A673 (cell line): ENCODE results near the gene MAP1S. TPM values are rescaled to one million over a fixed set of nuclear protein-coding genes. Genes with fewer than 3 reads are reported as not detected.

Source experiments
- BruUV-seq: library from RNA; stranded (reverse); fragments of 400-500 nt; replicated peaks from 2 replicates; lab custom pipeline; 2021; lab: Mats Ljungman, UMichigan
- CTCF ChIA-PET: fragments of 300-600 bp; sonication (Branson Sonifier 250); formaldehyde crosslinking; loops from one replicate; lab custom pipeline; 2022; ENCODE audit warnings: antibody characterized with exemption; lab: Charles Lee
- POLR2A ChIA-PET: fragments of 300-600 bp; sonication (Branson Sonifier 250); formaldehyde crosslinking; loops from one replicate; lab custom pipeline; 2022; ENCODE audit warnings: antibody characterized with exemption; ENCODE audit not compliant: low non-redundant PET; lab: Charles Lee
- DNase-seq: peaks from one replicate; pipeline ENCODE4 v3.0.0-alpha.2; 2015; ENCODE audit warnings: low spot score
- H3K27ac ChIP-seq: fragments of 200-600 bp; sonication (generic); 2 replicates; pipeline ENCODE4 v1.5.1; 2016; ENCODE audit warnings: mixed run types, low read depth, mild to moderate bottlenecking, mixed read lengths, antibody characterized with exemption, low read length; ENCODE audit not compliant: poor library complexity, severe bottlenecking
- H3K27me3 ChIP-seq: fragments of 200-600 bp; sonication (generic); replicated peaks from 2 replicates; pipeline ENCODE4 v1.6.1; 2017; ENCODE audit warnings: mixed run types, low read depth, mild to moderate bottlenecking, mixed read lengths, antibody characterized with exemption, low read length; ENCODE audit not compliant: insufficient read depth, poor library complexity
- H3K36me3 ChIP-seq: fragments of 200-600 bp; sonication (generic); 2 replicates; pipeline ENCODE4 v1.6.1; 2016; ENCODE audit warnings: mixed run types, mild to moderate bottlenecking, mixed read lengths, antibody characterized with exemption, low read length; ENCODE audit not compliant: insufficient read depth, poor library complexity, severe bottlenecking
- H3K4me1 ChIP-seq: fragments of 200-600 bp; sonication (generic); 2 replicates; pipeline ENCODE4 v1.6.1; 2017; ENCODE audit warnings: mixed run types, mild to moderate bottlenecking, mixed read lengths, antibody characterized with exemption, low read length; ENCODE audit not compliant: insufficient read depth, poor library complexity, severe bottlenecking
- H3K4me3 ChIP-seq: fragments of 200-600 bp; sonication (generic); 2 replicates; pipeline ENCODE4 v1.5.1; 2016; ENCODE audit warnings: low read depth, mixed run types, mild to moderate bottlenecking, mixed read lengths, low read length; ENCODE audit not compliant: poor library complexity, severe bottlenecking
- H3K9me3 ChIP-seq: fragments of 200-600 bp; sonication (generic); 2 replicates; pipeline ENCODE4 v1.6.1; 2016; ENCODE audit warnings: mixed run types, low read depth, mild to moderate bottlenecking, mixed read lengths, antibody characterized with exemption, low read length; ENCODE audit not compliant: poor library complexity, severe bottlenecking
- EZH2 ChIP-seq: fragments of 200-600 bp; sonication (generic); IDR thresholded peaks from 2 replicates; pipeline ENCODE4 v1.6.1; 2017; ENCODE audit warnings: borderline replicate concordance, low read depth, mild to moderate bottlenecking, mixed read lengths, antibody characterized with exemption, low read length; ENCODE audit not compliant: poor library complexity, severe bottlenecking
- intact Hi-C: fragments of 100-400 bp; cut with micrococcal nuclease; formaldehyde crosslinking; loops from one replicate; pipeline ENCODE4 v1.10.0; 2022; ENCODE audit not compliant: unreplicated experiment
- total RNA-seq: library from RNA; stranded (reverse); gene quantifications from 2 replicates; pipeline ENCODE4 v1.2.3, GENCODE V29; 2021
- TF ChIP-seq, protein P1 (sequence below): fragments of 300-800, 200-600 bp; sonication (generic); conservative IDR thresholded peaks from 2 replicates; pipeline ENCODE4 v1.5.1; 2017; ENCODE audit warnings: low read depth, mild to moderate bottlenecking, antibody characterized with exemption, low read length, moderate library complexity, mixed read lengths

MAP1S gene
- total RNA-seq, 1 experiment from 2014 or later: 87.3 TPM

DNA sequence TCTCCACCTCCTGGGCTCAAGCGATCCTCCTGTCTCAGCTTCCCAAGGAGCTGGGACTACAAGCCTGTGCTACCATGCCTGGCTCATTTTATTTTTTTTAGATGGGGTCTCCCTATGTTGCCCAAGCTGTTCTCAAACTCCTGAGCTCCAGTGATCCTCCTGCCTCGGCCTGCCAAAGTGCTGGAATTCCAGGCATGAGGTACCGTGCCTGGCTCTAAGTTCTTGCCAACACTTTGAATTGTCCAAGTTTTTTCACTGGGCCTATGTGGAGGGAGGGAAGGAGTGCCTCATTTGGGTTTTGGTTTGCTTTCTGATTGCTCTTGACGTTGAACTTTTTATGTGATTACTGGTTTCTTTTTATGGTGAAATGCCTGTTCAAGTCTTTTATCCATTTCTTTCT lies 26.7 kb upstream of the MAP1S start:
- no peak overlapping the region for H3K27ac ChIP-seq
- POLR2A ChIA-PET: no interaction called here
- intact Hi-C loops: no loop called here
- peaks cover 9% of the 10 kb centered on the region for H3K27me3 ChIP-seq
- BruUV-seq: no TSS peak
- H3K9me3 ChIP-seq: no peaks in the 10 kb centered on the region
- TF ChIP-seq, protein P1, sequence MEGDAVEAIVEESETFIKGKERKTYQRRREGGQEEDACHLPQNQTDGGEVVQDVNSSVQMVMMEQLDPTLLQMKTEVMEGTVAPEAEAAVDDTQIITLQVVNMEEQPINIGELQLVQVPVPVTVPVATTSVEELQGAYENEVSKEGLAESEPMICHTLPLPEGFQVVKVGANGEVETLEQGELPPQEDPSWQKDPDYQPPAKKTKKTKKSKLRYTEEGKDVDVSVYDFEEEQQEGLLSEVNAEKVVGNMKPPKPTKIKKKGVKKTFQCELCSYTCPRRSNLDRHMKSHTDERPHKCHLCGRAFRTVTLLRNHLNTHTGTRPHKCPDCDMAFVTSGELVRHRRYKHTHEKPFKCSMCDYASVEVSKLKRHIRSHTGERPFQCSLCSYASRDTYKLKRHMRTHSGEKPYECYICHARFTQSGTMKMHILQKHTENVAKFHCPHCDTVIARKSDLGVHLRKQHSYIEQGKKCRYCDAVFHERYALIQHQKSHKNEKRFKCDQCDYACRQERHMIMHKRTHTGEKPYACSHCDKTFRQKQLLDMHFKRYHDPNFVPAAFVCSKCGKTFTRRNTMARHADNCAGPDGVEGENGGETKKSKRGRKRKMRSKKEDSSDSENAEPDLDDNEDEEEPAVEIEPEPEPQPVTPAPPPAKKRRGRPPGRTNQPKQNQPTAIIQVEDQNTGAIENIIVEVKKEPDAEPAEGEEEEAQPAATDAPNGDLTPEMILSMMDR: no peak
- no peak for TF ChIP-seq EZH2
- H3K4me1 ChIP-seq: peaks cover 6% of the 10 kb centered on the region
- no peaks in the 10 kb centered on the region for H3K36me3 ChIP-seq
- CTCF ChIA-PET: no interaction called here
- DNase-seq: no peak
- H3K4me3 ChIP-seq: no peak overlapping the region

GRCh38 chr19:17695198-17695597 lies 24.1 kb upstream of the MAP1S start:
- CTCF ChIA-PET: interaction anchor here (0.6 kb wide), 1 partner anchor 10 kb away, joined by 8 read pairs; no protein-coding TSS in a partner anchor
- Histone ChIP-seq H3K4me3 (no peak overlapping the region), H3K36me3 (no peaks in the 10 kb centered on the region), H3K9me3 (no peaks in the 10 kb centered on the region), H3K27ac (no peak overlapping the region), H3K27me3 (peaks cover 19% of the 10 kb centered on the region), H3K4me1 (no peaks in the 10 kb centered on the region)
- TF ChIP-seq, protein P1: no peak
- TF ChIP-seq EZH2: no peak
- no peak for DNase-seq
- POLR2A ChIA-PET: no interaction called here
- intact Hi-C loops: no loop called here
- no TSS peak for BruUV-seq

GRCh38 chr19:17703824-17704463 lies 15.3 kb upstream of the MAP1S start:
- POLR2A ChIA-PET: no interaction called here

More at GRCh38 chr19:17703824-17704463, 15.3 kb upstream of the MAP1S start:
- Histone ChIP-seq H3K4me1 (no peaks in the 10 kb centered on the region), H3K9me3 (no peaks in the 10 kb centered on the region), H3K4me3 (no peak overlapping the region), H3K27ac (no peak overlapping the region), H3K27me3 (peaks cover 1% of the 10 kb centered on the region), H3K36me3 (no peaks in the 10 kb centered on the region)
- no TSS peak for BruUV-seq
- DNase-seq: peak; percentile 67
- intact Hi-C loops: loop anchor here (1.0 to 5.0 kb wide), 2 partner anchors 62 to 153 kb away; partner anchors contain the start of gene RPL18A
- no peak for TF ChIP-seq EZH2
- TF ChIP-seq, protein P1: peak; percentile 89
- CTCF ChIA-PET: interaction anchor here (1.9 kb wide), 1 partner anchor 63 kb away, joined by 6 read pairs; no protein-coding TSS in a partner anchor
